GM19452 (cell line): ENCODE measurements around the gene RALGAPA2.

ENCODE experiments used
- ATAC-seq: cut with Tn5 transposase; IDR thresholded peaks from one replicate; pipeline ENCODE4 v1.9.1; 2021; ENCODE audit not compliant: unreplicated experiment

The RALGAPA2 gene

GRCh38 chr20:20729563-20729962 lies 17.1 kb upstream of the RALGAPA2 start:
- ATAC-seq = no peak

GRCh38 chr20:20721489-20721888 lies 9.0 kb upstream of the RALGAPA2 start:
- no peak for ATAC-seq

- no peak for ATAC-seq
Observed at GRCh38 chr20:20720158-20720557, 7.7 kb upstream of the RALGAPA2 start.

- ATAC-seq = no peak
Observed at GRCh38 chr20:20719411-20719810, 7.0 kb upstream of the RALGAPA2 start.

GRCh38 chr20:20713244-20713765 lies 861 bp upstream of the RALGAPA2 start:
- ATAC-seq = no peak

DNA sequence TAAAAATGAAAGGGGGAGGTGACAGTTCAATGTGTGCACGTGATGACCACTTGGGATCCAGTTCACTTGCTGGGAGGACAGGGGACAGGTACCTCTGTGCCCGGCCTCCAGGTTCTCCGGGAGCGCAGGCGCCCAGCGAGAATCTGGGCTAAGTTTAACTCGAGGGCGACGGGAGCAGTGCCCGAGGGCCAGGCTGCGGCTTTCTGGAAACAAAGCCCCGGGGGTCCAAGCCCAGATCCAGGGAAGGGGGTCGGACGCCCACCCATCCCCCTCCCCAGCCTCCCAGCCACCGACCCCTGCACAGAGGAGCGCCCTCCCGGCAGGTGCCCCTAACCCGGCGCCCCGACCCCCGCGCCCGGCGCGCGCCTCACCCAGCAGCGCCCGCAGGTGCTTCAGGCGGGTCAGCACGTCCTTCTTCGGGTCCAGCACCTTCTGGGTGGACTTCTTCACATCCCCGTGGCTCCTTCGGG lies 405 bp downstream of the RALGAPA2 start:
- ATAC-seq = peak; percentile 7

GRCh38 chr20:20711413-20711812 lies 1.0 kb downstream of the RALGAPA2 start:
- no peak for ATAC-seq

DNA sequence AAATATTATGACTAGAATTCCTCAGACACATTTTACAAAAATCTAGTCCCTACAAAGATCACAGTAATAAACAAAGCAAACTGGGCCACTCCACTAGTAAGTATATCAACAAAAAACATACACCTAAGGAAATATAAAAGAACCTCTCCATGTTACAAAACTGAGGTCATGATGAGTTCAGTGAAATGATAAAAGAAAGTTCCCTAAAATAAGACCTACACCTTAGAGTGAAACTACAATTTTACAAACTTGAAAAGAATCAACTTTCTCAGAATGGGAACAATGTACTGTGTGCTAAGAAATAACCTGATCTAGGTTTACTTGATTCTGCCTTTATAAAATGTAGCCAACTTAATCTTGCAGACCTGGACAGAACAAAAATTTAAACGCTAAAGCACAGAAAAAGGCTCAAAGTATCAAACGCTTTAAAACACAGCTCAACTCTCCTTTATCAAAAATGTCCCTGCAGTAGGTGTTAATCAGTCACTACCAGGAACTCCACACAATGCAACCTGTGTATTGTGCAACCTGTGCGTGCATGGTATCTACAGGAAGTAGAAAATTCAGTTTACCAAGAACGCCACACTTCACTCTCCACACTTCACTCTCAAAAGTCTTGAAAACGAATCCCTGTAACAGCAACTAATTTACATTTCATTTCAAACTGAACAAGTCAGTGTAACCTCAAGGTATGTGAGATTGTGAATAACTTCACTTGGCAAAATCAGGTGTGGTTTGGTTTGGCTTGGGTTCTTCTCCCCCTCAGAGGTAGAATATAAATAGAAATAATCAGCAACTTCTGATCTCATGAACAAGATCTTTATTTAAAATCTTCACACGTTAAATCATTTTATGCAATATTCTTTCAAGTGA lies 1.8 kb downstream of the RALGAPA2 start:
- no peak for ATAC-seq

- ATAC-seq = no peak
Observed at GRCh38 chr20:20709887-20710286, 2.6 kb downstream of the RALGAPA2 start.

DNA sequence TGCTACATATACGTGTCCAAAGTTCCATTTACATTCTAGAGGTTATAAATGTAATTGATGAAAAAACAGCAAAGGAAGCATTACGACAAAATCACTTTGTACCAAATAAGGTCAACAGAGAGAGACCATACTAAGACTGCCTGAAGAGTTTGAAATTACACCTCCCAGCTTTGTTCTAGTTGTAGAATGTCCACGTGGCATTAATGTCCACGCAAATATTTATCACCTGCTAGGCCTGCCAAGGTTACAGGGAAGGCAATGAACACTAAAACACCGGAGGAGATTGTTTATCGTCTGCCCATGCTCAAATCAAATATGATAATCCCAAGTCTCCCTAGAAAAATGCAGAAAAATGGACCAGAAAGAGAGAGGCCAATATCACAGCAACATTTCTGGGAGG lies 6.2 kb downstream of the RALGAPA2 start:
- no peak for ATAC-seq

GRCh38 chr20:20702330-20703245 lies 9.9 kb downstream of the RALGAPA2 start:
- ATAC-seq = no peak

- no peak for ATAC-seq
Observed at GRCh38 chr20:20699917-20700316, 12.5 kb downstream of the RALGAPA2 start.

DNA sequence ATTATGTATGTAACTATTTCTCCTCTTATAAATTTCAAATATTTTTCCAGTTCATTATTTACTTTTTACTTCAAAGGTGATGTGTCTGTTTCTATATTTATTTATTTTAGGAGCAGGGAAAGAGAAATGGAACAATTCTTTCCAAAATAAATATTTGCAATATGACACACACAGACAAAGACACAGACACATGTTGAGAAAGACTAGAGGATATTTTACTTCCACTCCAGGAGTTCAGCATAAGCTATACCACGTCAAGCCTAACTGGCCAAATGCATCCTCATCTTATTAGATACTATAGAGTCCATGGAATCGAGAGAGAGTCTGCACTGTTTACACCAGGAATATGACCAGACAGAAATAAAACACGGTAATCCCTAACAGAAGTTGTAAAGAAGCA lies 13.3 kb downstream of the RALGAPA2 start:
- no peak for ATAC-seq

- ATAC-seq = no peak
Observed at GRCh38 chr20:20697325-20697845, 15.1 kb downstream of the RALGAPA2 start.

DNA sequence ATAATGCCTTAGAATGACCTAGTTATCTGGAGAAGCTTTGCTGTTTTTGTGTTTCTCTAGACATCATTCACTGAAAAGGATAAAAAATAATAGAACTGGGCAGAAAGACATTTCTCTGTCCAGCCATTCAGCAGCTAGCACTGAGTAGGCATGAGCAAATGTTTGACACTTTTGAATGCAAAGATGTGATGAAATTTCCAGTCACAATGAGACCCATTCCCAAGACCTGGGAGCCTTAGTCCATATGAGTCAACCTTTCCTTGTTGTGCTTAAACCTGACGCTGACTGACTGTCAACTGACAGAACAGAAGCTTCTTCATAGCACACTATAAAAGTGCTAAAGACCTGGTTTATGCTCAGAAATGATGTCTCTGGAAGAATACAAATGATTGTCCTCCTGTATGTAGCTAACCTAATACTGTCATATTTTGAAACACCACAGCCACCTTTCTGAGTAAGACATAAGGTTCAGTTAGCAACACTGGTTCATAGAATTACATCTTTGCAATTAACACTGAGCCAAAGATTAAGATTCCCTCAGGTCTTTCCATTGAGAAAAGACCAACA lies 17.1 kb downstream of the RALGAPA2 start:
- ATAC-seq = no peak

DNA sequence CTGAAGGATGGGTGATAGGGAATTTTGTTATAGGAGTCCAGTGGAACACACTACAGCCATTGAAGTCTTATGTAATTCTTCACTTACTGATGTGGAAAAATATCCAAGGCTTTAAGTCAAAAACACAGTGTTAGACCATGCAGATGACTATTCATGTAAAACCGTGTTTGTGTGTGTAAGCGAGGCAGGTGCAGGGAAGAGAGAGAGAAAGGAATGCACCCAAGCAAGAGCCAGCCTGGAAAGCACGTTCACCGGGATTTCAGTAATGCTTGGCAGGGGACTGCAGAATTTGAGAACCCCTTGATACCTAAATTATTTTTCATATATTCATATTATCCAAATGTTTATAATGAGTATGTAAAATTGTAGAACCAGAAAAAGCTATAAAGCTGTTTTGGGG lies 17.9 kb downstream of the RALGAPA2 start:
- no peak for ATAC-seq

DNA sequence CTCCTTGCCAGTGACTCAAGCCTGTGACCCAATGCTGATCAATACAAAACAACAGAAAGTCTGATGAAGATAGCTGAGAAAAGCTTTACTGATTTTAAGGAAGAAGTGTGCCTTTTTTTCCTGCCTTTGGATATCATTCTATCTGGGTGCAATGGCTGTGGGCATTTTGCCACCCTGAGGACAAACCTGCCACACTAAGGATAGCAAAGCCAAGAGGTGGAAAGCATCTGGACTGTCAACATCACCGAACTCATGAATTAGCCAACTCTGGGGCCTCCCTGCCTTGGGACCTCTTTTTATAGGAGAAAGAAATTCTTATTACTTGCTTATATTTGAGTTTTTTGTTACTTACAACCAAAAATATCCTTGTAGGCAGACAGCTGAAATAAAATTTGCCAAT lies 19.9 kb downstream of the RALGAPA2 start:
- no peak for ATAC-seq

GRCh38 chr20:20691477-20692235 lies 20.8 kb downstream of the RALGAPA2 start:
- ATAC-seq = peak; percentile 46

- peak; percentile 73 for ATAC-seq
Observed at GRCh38 chr20:20690676-20691476, 21.6 kb downstream of the RALGAPA2 start.
